IPS-18a (cell line): ENCODE measurements around the gene MSMO1.
"Not testable (repeated sequence)": the region's sequence is repeated elsewhere in the genome, so short reads cannot be mapped to it uniquely, and the experiment has no call there.

Experiments used
- H3K27ac ChIP-seq: one replicate; pipeline ENCODE4 v1.5.1; 2013; ENCODE audit warnings: low read length
- H3K27me3 ChIP-seq: one replicate; pipeline ENCODE4 v1.6.1; 2013; ENCODE audit warnings: mild to moderate bottlenecking, low read length; ENCODE audit not compliant: control insufficient read depth, insufficient read depth
- H3K36me3 ChIP-seq: one replicate; pipeline ENCODE4 v1.6.1; 2013; ENCODE audit warnings: low read depth, low read length; ENCODE audit not compliant: control insufficient read depth
- H3K4me1 ChIP-seq: one replicate; pipeline ENCODE4 v1.6.1; 2013; ENCODE audit warnings: low read depth, low read length; ENCODE audit not compliant: control insufficient read depth
- H3K4me3 ChIP-seq: one replicate; pipeline ENCODE4 v1.5.1; 2013; ENCODE audit warnings: low read length
- H3K9ac ChIP-seq: one replicate; pipeline ENCODE4 v1.6.1; 2013; ENCODE audit warnings: mild to moderate bottlenecking, low read length, moderate library complexity
- H3K9me3 ChIP-seq: one replicate; pipeline ENCODE4 v1.6.1; 2013; ENCODE audit warnings: low read depth, low read length; ENCODE audit not compliant: control insufficient read depth

MSMO1 gene

DNA sequence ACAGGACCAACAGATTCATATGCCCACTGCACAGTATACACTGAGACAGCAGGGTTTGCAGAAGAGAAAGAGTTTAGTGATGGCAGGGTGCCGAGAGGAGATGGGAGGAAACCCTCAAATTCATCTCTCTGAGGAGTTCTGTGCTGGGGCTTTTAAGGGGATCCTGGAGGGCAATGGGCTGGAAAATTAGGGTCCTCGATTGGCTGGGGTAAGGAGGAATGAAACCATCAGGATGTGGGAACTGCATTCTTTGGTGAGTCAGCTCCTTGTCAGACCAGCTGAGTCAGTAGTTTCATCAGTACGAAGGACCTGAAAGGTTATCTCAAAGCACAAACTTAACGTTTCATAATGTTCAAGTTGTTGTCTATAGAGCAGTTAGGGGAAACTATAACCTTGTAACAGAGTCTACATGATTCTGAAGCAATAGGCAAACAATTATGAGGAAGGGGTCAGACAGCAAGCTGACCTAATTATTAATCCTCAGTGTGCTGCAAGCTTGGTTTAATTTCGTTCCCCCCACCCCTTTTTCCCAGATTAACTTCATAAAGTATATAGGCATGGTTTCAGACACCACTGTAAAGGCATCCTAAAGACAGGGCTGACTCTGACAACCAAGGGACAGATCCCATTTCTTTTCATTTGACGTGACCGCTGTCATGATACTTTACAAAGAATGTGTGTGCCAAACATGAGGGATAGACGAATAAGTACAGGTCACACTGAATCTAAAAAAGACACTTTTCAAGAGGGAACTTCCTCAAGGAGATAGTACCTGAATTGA lies 1.5 kb upstream of the MSMO1 start:
- no peaks in the 10 kb centered on the region for H3K9me3 ChIP-seq
- H3K27ac ChIP-seq: peak overlapping the region; percentile 30
- peaks cover 19% of the 10 kb centered on the region for H3K4me1 ChIP-seq
- peak overlapping the region; percentile 93 for H3K9ac ChIP-seq
- peak overlapping the region; percentile 93 for H3K4me3 ChIP-seq
- no peaks in the 10 kb centered on the region for H3K27me3 ChIP-seq
- peaks cover 8% of the 10 kb centered on the region for H3K36me3 ChIP-seq

DNA sequence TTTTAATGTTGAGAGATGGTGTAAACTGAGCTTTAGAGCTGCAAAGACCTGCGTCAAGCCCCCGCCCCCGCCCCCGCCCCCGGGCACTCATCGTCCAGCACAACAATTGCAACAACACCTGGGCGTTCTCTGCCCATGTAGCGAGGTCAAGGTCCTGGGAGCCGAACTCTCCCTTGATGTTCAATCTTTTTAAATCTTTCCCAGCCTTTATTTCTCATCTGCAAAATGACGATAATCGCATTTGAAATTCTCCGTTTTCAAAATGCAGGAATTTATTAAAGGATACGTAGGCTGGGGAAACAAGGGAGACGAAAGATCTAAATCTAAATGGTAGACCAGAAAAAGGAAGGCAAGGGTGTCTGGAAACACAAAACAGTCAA lies 648 bp upstream of the MSMO1 start:
- H3K36me3 ChIP-seq: peaks cover 8% of the 10 kb centered on the region

DNA sequence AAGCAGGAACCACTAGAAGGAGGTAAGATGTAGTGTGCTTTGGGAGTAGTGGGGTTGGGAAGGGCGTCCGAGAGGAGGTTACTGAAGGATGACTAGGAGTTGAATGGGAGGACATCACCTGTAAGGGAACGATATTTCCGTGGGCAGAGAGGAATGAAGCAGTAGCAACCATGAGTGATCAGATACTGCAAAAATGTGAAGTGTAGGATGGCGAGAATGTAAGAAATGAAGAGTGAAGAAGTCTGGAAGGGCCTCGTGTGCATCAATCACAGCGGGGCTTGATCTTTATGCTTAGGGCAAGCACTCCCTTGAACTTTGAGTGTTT lies 594 bp downstream of the MSMO1 start:
- Histone ChIP-seq H3K4me3 (peak overlapping the region; percentile 93), H3K27ac (peak overlapping the region; percentile 50), H3K9me3 (no peaks in the 10 kb centered on the region), H3K27me3 (no peaks in the 10 kb centered on the region), H3K4me1 (peaks cover 26% of the 10 kb centered on the region), H3K9ac (peak overlapping the region; percentile 75), H3K36me3 (peaks cover 15% of the 10 kb centered on the region)

More for the DNA sequence above, 648 bp upstream of the MSMO1 start:
- H3K27me3 ChIP-seq: no peaks in the 10 kb centered on the region
- H3K9ac ChIP-seq: peak overlapping the region; percentile 93
- peak overlapping the region; percentile 93 for H3K4me3 ChIP-seq
- H3K27ac ChIP-seq: peak overlapping the region; percentile 93
- H3K4me1 ChIP-seq: peaks cover 19% of the 10 kb centered on the region
- H3K9me3 ChIP-seq: no peaks in the 10 kb centered on the region

DNA sequence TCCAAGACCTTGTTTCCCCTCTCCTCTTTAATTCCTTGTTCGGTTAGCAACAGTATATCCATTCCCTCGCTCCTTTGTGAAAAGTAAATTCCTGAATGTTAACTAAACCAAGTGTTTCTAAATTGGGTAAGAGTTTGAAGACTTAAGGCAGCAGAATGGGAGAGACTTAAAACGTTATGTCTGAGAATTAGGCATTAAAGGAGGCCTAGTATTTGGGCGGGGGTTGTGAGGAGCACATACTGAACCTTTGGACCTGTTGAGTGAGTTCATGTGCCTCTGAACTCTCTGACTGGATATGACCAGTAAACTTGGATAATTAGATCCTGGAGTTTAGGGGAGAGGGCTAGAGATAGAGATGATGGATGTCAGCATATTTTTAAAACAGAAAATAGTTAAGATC lies 1.2 kb downstream of the MSMO1 start:
- no peak overlapping the region for H3K27ac ChIP-seq
- no peaks in the 10 kb centered on the region for H3K9me3 ChIP-seq
- peak overlapping the region; percentile 75 for H3K9ac ChIP-seq
- no peaks in the 10 kb centered on the region for H3K27me3 ChIP-seq
- H3K4me3 ChIP-seq: peak overlapping the region; percentile 93
- H3K36me3 ChIP-seq: peaks cover 20% of the 10 kb centered on the region
- H3K4me1 ChIP-seq: peaks cover 26% of the 10 kb centered on the region

DNA sequence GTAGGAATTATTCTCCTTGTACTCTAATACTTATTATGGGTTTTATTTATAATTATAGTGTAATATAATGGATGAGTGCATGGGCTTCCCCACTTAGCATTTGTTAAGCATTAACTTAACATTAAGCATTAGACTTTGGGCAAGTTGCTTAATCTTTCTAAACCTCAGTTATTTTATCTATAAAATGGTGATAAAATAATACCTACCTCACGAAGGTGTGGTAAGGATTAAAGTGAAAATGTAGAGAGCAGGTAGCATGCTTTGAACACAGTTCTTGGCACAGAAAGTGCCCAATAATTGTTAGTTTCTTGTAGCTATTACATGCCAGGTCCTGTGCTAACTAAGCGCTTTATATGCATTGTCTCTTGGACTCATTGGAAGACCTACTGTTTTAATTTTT lies 2.6 kb downstream of the MSMO1 start:
- no peak overlapping the region for H3K27ac ChIP-seq
- H3K9me3 ChIP-seq: no peaks in the 10 kb centered on the region
- peaks cover 33% of the 10 kb centered on the region for H3K36me3 ChIP-seq
- H3K4me3 ChIP-seq: peak overlapping the region; percentile 93
- H3K9ac ChIP-seq: peak overlapping the region; percentile 21
- H3K4me1 ChIP-seq: peaks cover 29% of the 10 kb centered on the region
- no peaks in the 10 kb centered on the region for H3K27me3 ChIP-seq

DNA sequence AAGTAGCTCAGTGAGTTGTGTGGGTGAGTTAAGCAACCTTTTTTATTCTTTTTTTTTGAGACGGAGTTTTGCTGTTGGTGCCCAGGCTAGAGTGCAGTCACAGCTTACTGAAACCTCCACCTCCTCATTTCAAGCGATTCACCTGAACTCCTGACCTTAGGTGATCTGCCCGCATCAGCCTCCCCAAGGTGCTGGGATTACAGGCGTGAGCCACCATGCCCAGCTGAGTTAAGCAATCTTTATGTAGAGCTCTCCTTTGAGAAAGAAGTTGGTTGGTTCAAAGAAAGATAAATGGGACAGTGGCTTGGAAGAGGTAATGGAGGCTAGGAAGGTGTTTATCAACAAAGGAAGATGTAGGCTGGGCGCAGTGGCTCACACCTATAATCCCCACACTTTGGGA lies 3.2 kb downstream of the MSMO1 start:
- peak overlapping the region; percentile 21 for H3K9ac ChIP-seq
- H3K27ac ChIP-seq: no peak overlapping the region
- H3K4me3 ChIP-seq: peak overlapping the region; percentile 93
- H3K27me3 ChIP-seq: no peaks in the 10 kb centered on the region
- H3K36me3 ChIP-seq: peaks cover 39% of the 10 kb centered on the region
- no peaks in the 10 kb centered on the region for H3K9me3 ChIP-seq
- peaks cover 23% of the 10 kb centered on the region for H3K4me1 ChIP-seq

DNA sequence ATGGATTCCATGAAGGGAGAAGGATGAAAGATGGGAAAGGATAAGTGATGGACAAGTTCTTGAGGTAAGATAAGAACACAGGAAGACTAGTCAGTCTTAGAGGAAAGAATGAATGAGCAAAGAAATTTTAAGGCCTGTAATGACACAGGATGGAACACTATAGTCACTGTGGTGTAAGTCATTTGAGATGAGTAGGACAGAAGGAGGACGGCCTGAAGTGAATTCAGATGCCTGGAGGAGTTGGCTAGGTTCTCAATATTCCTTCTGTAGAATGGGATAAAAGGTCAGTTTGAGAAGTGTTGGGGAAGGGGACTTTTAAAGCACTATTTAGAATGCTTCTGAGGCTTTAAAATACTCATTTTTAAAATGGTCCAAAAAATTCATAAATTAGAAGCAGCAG lies 3.9 kb downstream of the MSMO1 start:
- H3K9me3 ChIP-seq: no peaks in the 10 kb centered on the region
- peak overlapping the region; percentile 93 for H3K4me3 ChIP-seq
- H3K4me1 ChIP-seq: peaks cover 16% of the 10 kb centered on the region
- H3K27me3 ChIP-seq: no peaks in the 10 kb centered on the region
- H3K9ac ChIP-seq: no peak overlapping the region
- H3K27ac ChIP-seq: no peak overlapping the region
- H3K36me3 ChIP-seq: peaks cover 41% of the 10 kb centered on the region

DNA sequence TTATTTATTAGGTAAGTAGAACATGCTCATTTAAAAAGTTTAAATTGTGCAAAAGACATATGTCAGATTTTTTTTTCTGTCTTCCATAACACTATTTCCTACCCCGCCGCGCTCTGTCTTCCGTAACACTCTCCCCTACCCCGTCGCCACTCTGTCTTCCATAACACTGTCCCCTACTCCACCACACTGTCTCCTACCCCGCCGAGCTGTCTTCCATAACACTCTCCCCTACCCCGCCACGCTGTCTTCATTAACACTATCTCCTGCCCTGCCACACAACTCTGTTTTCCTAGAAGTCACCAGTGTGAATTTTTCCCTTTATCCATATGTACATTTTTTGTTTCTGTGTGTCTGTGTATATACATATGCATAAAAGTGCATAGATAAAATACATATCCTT lies 4.4 kb downstream of the MSMO1 start:
- Histone ChIP-seq H3K4me3 (peak overlapping the region; percentile 93), H3K4me1 (peaks cover 14% of the 10 kb centered on the region), H3K9ac (no peak overlapping the region), H3K27ac (no peak overlapping the region), H3K27me3 (no peaks in the 10 kb centered on the region), H3K36me3 (peaks cover 46% of the 10 kb centered on the region), H3K9me3 (no peaks in the 10 kb centered on the region)

DNA sequence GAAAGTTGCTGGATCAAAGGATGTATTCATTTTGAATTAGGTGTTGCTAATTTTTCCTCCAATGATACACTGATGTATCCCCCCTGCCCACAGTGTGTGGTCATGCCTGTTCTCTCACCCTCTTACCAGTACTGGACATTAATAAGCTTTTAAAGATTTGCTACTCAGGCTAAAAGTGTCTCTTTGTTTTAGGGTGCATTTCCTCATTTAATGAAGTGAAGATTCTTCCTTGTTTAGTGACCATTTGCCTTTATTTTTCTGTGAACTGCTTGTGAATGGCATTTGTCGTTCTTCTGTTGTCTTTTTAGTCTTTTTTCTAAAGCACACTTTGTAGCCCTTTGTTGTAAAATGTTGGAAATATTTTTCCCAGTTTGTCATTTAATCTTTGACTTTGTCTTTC lies 5.0 kb downstream of the MSMO1 start:
- peak overlapping the region; percentile 93 for H3K4me3 ChIP-seq
- H3K27ac ChIP-seq: no peak overlapping the region
- H3K9me3 ChIP-seq: no peaks in the 10 kb centered on the region
- peaks cover 14% of the 10 kb centered on the region for H3K4me1 ChIP-seq
- H3K27me3 ChIP-seq: no peaks in the 10 kb centered on the region
- H3K9ac ChIP-seq: no peak overlapping the region
- peaks cover 52% of the 10 kb centered on the region for H3K36me3 ChIP-seq

DNA sequence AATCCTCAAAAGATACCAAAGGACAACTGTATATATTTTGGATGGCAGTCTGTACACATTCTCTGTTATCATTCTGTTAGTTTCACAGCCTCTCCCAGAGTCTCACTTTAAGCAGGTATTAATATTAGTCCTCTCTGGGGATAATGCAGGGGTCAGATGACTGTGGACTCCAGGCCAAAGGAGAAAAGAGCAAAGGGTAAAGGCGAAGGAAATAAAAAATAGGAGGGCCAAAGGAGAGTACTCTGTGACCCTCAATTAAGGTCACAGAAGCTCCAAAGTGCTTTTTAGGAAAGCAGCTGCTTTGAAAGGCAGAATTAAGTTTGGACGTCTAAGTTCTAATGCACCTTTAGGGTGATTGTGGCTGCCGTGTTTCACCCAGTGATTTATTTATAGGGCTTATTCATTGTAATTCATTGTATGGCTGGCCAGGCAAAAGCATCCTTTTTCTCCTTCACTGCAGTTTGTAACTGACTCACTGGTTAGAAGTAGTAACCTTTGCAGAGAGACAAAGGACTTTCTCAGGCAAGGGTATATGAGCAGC lies 7.8 kb downstream of the MSMO1 start:
- H3K36me3 ChIP-seq: peaks cover 75% of the 10 kb centered on the region
- H3K27ac ChIP-seq: no peak overlapping the region
- H3K9ac ChIP-seq: no peak overlapping the region
- no peak overlapping the region for H3K4me3 ChIP-seq
- no peaks in the 10 kb centered on the region for H3K9me3 ChIP-seq
- no peaks in the 10 kb centered on the region for H3K27me3 ChIP-seq
- peaks cover 12% of the 10 kb centered on the region for H3K4me1 ChIP-seq

DNA sequence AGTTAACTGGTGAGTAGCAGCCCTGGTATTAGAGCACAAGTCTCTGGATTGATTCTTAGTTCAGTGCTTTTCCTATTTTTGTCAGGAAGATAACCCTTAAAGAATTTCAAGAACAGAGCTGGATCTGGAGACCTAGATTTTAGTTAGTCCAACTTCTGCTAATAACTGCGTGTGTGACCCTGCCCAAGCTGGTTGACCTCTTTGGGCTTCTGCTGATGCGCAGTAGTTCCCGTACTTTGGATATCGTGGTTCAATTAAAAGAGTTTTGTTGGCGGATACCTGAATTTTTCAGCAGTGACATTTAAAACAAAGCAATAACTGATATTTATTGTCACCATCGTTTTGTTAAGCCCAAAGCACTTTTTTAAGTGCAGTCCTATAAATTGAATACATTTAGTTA lies 9.3 kb downstream of the MSMO1 start:
- H3K36me3 ChIP-seq: peaks cover 84% of the 10 kb centered on the region
- H3K27ac ChIP-seq: no peak overlapping the region
- H3K9me3 ChIP-seq: no peaks in the 10 kb centered on the region
- no peak overlapping the region for H3K9ac ChIP-seq
- no peak overlapping the region for H3K4me3 ChIP-seq
- H3K4me1 ChIP-seq: peaks cover 10% of the 10 kb centered on the region
- H3K27me3 ChIP-seq: no peaks in the 10 kb centered on the region

DNA sequence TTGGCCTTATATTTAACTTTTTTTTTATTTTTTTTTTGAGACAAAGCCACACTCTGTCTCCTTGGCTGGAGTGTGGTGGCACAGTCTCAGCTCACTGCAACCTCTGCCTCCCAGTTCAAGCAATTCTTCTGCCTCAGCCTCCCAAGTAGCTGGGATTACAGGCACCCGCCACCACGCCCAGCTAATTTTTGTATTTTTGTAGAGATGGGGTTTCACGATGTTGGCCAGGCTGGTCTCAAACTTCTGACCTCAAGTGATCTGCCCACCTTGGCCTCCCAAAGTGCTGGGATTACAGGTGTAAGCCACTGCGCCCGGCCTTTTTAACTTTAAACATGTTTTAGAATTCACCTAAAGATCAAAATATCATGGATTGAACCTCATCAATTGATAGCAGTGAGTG lies 14.9 kb downstream of the MSMO1 start:
- H3K4me3 ChIP-seq, H3K27ac ChIP-seq, H3K9me3 ChIP-seq, H3K9ac ChIP-seq, H3K4me1 ChIP-seq, H3K27me3 ChIP-seq: not testable (repeated sequence)
- H3K36me3 ChIP-seq: peaks cover 52% of the 10 kb centered on the region
